Measurements from ENCODE around the gene CABP4. TPM values are rescaled to one million over a fixed set of nuclear protein-coding genes. Genes with fewer than 3 reads are reported as not detected.

CABP4 gene
- total and polyA plus RNA-seq, 2 donors (not counting 3 experiments of a cell fraction or from before 2014, with no cell fraction given) = 2.4 to 5.0 TPM

DNA sequence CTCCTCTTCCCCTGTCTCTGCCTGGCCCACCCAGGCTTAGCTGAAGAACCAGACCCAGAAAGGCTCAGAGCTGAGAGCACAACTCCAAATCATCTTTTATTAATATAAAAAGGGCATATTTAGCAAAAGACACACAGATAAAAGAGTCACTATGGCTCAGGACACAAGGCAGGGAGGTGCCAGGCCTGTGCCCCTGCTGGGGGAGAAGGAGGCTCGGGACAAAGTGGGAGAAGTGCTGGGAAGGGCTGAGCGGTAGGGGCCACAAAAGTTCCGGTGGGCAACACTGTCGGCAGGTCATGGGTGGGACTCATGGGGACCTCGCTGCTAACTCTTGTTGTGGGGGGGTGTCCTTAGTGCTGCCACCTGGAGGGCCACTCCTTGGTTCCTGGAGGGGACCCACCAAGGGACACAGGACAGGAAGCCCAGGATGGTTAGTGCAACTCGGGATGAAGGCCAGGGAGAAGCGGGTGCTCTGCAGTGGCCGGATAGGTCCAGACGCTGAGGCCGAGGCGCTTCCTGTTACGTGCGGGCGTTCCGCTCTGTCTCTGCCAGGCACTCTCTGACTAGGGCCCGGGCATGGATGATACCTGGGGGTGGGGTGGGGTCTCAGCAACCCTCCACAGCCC, 51.4 kb downstream of the CABP4 start:
- Histone ChIP-seq H3K9ac (replicated peaks; ENCODE audit: extremely low read depth, insufficient read depth, low read length) (no peak overlapping the region), H3K4me1 (ENCODE audit: control insufficient read depth, extremely low read depth, insufficient read depth, low read length) (peaks cover 36% of the 10 kb centered on the region), H3K79me2 (ENCODE audit: control insufficient read depth, insufficient read depth, low read length) (peaks cover 11% of the 10 kb centered on the region), H3K9me1 (replicated peaks; ENCODE audit: control insufficient read depth, extremely low read depth, insufficient read depth, low read length) (no peaks in the 10 kb centered on the region), H4K20me1 (replicated peaks; ENCODE audit: control insufficient read depth, extremely low read depth, insufficient read depth, low read length) (no peaks in the 10 kb centered on the region), H3K9me3 (replicated peaks; ENCODE audit: control insufficient read depth, insufficient read depth, low read length) (no peaks in the 10 kb centered on the region), H3K4me3 (replicated peaks in 1 of 3; ENCODE audit: insufficient read depth in 1 of 3, low read depth in 1 of 3, low read length in 3 of 3) (no peak overlapping the region), H3K27me3 (ENCODE audit: control insufficient read depth in 2 of 2, insufficient read depth in 2 of 2, low read length in 2 of 2) (no peaks in the 10 kb centered on the region), H3K4me2 (ENCODE audit: insufficient read depth, low read length) (peak overlapping the region; percentile 58), H2AFZ (ENCODE audit: low read depth, low read length) (no peak overlapping the region), H3K27ac (ENCODE audit: insufficient read depth, low read depth, low read length) (peak overlapping the region; percentile 29), H3K36me3 (ENCODE audit: control insufficient read depth in 2 of 2, extremely low read depth in 1 of 2, insufficient read depth in 2 of 2, low read length in 2 of 2) (peaks cover 0 to 4% of the 10 kb centered on the region in 2 experiments)
- intact Hi-C loops (cut with micrococcal nuclease) = loop anchor here (1.0 to 10.0 kb wide), 5 partner anchors 23 to 242 kb away; partner anchors contain the start of genes AIP, GRK2, PPP1CA and RPS6KB2
- DNase-seq (ENCODE audit: low read depth, low spot score) (no peak), FAIRE-seq (no peak)
- no peak for TF ChIP-seq POLR2AphosphoS5 (IDR thresholded peaks at IDR 0.05; ENCODE audit: insufficient read depth, low read depth, low read length)
- ChIA-PET CTCF (interaction anchor here (0.7 to 2.3 kb wide), 4 partner anchors 55 to 155 kb away, joined by 3 to 20 read pairs (median 6); partner anchors contain the start of gene PPP1CA), POLR2A (no interaction called here)
- no TSS peak for BruUV-seq (replicated peaks)
- dilution Hi-C loops (cut with MboI; ENCODE audit: extremely low pct_ligation_motif_present, low sequenced_read_pairs) = no loop called here

- H4K20me1 ChIP-seq (replicated peaks; ENCODE audit: control insufficient read depth, extremely low read depth, insufficient read depth, low read length) = no peaks in the 10 kb centered on the region
- peak overlapping the region; percentile 58 for H3K4me2 ChIP-seq (ENCODE audit: insufficient read depth, low read length)
- H3K4me3 ChIP-seq (replicated peaks in 1 of 3; ENCODE audit: insufficient read depth in 1 of 3, low read depth in 1 of 3, low read length in 3 of 3) = peak overlapping the region; percentile 39 to 54 (median 53)
- no peaks in the 10 kb centered on the region for H3K27me3 ChIP-seq (ENCODE audit: control insufficient read depth in 2 of 2, insufficient read depth in 2 of 2, low read length in 2 of 2)
- H2AFZ ChIP-seq (ENCODE audit: low read depth, low read length) = peak overlapping the region; percentile 71
- peaks cover 11% of the 10 kb centered on the region for H3K79me2 ChIP-seq (ENCODE audit: control insufficient read depth, insufficient read depth, low read length)
- H3K27ac ChIP-seq (ENCODE audit: insufficient read depth, low read depth, low read length) = peak overlapping the region; percentile 42
- dilution Hi-C loops (cut with MboI; ENCODE audit: extremely low pct_ligation_motif_present, low sequenced_read_pairs) = no loop called here
- ChIA-PET POLR2A (interaction anchor here (0.6 kb wide), 1 partner anchor 137 kb away, joined by 4 read pairs; no protein-coding TSS in a partner anchor), CTCF (interaction anchor here (1.0 kb wide), 1 partner anchor 106 kb away, joined by 3 read pairs; the partner anchor contains the start of gene PPP1CA)
- DNase-seq (ENCODE audit: low read depth, low spot score) (no peak), FAIRE-seq (no peak)
- TF ChIP-seq, protein P1, sequence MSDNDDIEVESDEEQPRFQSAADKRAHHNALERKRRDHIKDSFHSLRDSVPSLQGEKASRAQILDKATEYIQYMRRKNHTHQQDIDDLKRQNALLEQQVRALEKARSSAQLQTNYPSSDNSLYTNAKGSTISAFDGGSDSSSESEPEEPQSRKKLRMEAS (IDR thresholded peaks at IDR 0.05; ENCODE audit: insufficient read depth, insufficient read length) = no peak
- no peak for TF ChIP-seq FOS (IDR thresholded peaks at IDR 0.05; ENCODE audit: borderline replicate concordance, insufficient read depth, low read length)
- no peak for TF ChIP-seq MYC (IDR thresholded peaks at IDR 0.05; ENCODE audit: low read depth, low read length)
- no peak for TF ChIP-seq JUN (IDR thresholded peaks at IDR 0.05; ENCODE audit: borderline replicate concordance, insufficient read depth, insufficient read length, low read depth)
- no peak for TF ChIP-seq POLR2A (IDR thresholded peaks at IDR 0.05; ENCODE audit: low read depth, low read length)
- no peak for TF ChIP-seq POLR2AphosphoS5 (IDR thresholded peaks at IDR 0.05; ENCODE audit: insufficient read depth, low read depth, low read length)
- no peak for TF ChIP-seq EZH2 (IDR thresholded peaks at IDR 0.05; ENCODE audit: borderline replicate concordance, low read depth, low read length, severe bottlenecking)
- BruUV-seq (replicated peaks) = TSS peak; percentile 73
- intact Hi-C loops (cut with micrococcal nuclease) = loop anchor here (10.0 kb wide), 1 partner anchor 243 kb away; the partner anchor contains the start of gene GRK2
- H3K9me1 ChIP-seq (replicated peaks; ENCODE audit: control insufficient read depth, extremely low read depth, insufficient read depth, low read length) = no peaks in the 10 kb centered on the region
- peak overlapping the region; percentile 40 for H3K9ac ChIP-seq (replicated peaks; ENCODE audit: extremely low read depth, insufficient read depth, low read length)
- H3K9me3 ChIP-seq (replicated peaks; ENCODE audit: control insufficient read depth, insufficient read depth, low read length) = no peaks in the 10 kb centered on the region
- peaks cover 36% of the 10 kb centered on the region for H3K4me1 ChIP-seq (ENCODE audit: control insufficient read depth, extremely low read depth, insufficient read depth, low read length)
- H3K36me3 ChIP-seq (ENCODE audit: control insufficient read depth in 2 of 2, extremely low read depth in 1 of 2, insufficient read depth in 2 of 2, low read length in 2 of 2) = peaks cover 0 to 4% of the 10 kb centered on the region in 2 experiments
Observed at GRCh38 chr11:67507242-67507863, 52.2 kb downstream of the CABP4 start.
